Activated naive CD8-positive, alpha-beta T cell treated with anti-CD3 and anti-CD28 coated beads, Interleukin-2, amount 10 ng/mL, durations not matched to agents 7 days and 5 days (primary cell): ENCODE data around the gene SMG6. TPM values are rescaled to one million over a fixed set of nuclear protein-coding genes. Genes with fewer than 3 reads are reported as not detected.

ENCODE experiments used
- ATAC-seq: fragments of 150-1000 bp; cut with Tn5 transposase; one replicate; pipeline ENCODE4 v1.10.0; 2021; ENCODE audit warnings: low read depth, moderate library complexity
- POLR2A ChIA-PET: fragments of 350-600 bp; sonication (Branson Sonifier 250); formaldehyde crosslinking; loops from one replicate; lab custom pipeline; 2021; ENCODE audit warnings: antibody characterized with exemption; lab: Charles Lee
- DNase-seq: peaks from one replicate; pipeline ENCODE4 v3.0.0; 2021
- H3K27ac Mint-ChIP-seq: one replicate; pipeline ENCODE4 v1.8.0; 2022; ENCODE audit warnings: mild to moderate bottlenecking, mixed read lengths
- H3K27me3 Mint-ChIP-seq: one replicate; pipeline ENCODE4 v1.8.0; 2022; ENCODE audit warnings: mild to moderate bottlenecking, moderate library complexity, mixed read lengths
- H3K36me3 Mint-ChIP-seq: one replicate; pipeline ENCODE4 v1.8.0; 2021; ENCODE audit warnings: mild to moderate bottlenecking, mixed read lengths
- H3K4me1 Mint-ChIP-seq: one replicate; pipeline ENCODE4 v1.8.0; 2021; ENCODE audit warnings: mixed read lengths
- H3K4me3 Mint-ChIP-seq: one replicate; pipeline ENCODE4 v1.8.0; 2022; ENCODE audit warnings: mild to moderate bottlenecking, moderate library complexity, mixed read lengths
- H3K9me3 Mint-ChIP-seq: one replicate; pipeline ENCODE4 v1.8.0; 2021; ENCODE audit warnings: mixed read lengths
- total RNA-seq, 2 experiments: library from RNA; stranded (reverse); gene quantifications; one replicate each; pipeline ENCODE4 v1.2.3, GENCODE V29; 2021

Gene SMG6
- total RNA-seq, 2 experiments from 2014 or later: 48.5 to 58.3 TPM

DNA sequence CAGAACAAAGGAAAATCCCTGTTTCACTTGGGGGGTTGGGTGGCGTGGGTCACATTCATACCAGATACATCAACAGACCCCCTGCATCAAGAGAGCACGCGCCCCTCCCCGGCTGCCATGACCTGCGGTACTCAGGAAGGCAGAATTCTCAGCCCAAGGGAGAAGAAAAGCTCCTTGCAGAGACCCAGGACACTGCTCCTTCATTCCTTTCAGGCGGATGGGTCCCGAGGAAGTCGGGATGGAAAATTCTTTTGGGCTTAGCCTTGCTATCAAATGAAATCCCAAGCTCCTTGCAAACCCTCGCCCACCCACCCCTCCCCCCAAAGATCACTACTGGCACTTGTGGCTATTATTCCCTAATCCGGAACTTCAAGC is 208.1 kb downstream of the SMG6 start:
- Mint-ChIP-seq H3K4me3 (no peak overlapping the region), H3K27me3 (no peaks in the 10 kb centered on the region), H3K4me1 (peaks cover 30% of the 10 kb centered on the region), H3K27ac (no peak overlapping the region), H3K36me3 (peaks cover 30% of the 10 kb centered on the region), H3K9me3 (no peaks in the 10 kb centered on the region)
- ATAC-seq: no peak
- no peak for DNase-seq
- POLR2A ChIA-PET: no interaction called here

DNA sequence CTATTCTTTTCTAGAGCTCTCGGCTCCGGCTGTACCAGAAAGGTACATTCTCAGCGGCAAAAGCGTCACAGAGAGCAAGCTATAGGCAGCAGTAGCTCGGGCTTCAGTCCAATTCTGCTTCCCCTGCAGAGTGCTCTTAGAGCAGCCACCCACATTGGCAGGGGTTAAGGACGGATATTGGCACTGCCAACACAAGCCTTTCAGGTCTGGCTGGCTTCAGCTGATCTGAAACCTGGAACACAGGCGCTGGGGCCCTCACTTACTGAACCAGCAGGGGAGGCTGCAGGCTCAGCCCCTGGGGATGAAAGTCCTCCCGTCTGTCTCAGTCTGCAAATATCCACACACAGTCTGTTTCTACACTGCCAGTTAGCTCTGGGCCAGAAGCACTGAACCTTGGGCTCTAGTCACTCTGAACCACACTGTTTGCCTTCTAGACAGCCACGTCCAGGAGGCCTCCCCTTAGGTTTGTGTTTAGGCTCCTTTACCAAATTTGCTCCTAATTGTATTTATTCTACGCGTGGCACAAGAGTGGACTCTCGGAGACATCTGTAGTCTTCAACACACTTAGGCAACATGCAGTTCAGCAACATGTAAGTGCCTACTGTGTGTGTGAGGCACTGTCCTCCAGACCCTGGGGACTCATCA is 208.6 kb downstream of the SMG6 start:
- Mint-ChIP-seq H3K4me1 (peaks cover 34% of the 10 kb centered on the region), H3K4me3 (no peak overlapping the region), H3K27me3 (no peaks in the 10 kb centered on the region), H3K27ac (no peak overlapping the region), H3K36me3 (peaks cover 30% of the 10 kb centered on the region), H3K9me3 (no peaks in the 10 kb centered on the region)
- ATAC-seq: no peak
- POLR2A ChIA-PET: interaction anchor here (0.6 kb wide), 1 partner anchor 209 kb away, joined by 3 read pairs; the partner anchor contains the start of genes SMG6 and SRR
- DNase-seq: no peak

DNA sequence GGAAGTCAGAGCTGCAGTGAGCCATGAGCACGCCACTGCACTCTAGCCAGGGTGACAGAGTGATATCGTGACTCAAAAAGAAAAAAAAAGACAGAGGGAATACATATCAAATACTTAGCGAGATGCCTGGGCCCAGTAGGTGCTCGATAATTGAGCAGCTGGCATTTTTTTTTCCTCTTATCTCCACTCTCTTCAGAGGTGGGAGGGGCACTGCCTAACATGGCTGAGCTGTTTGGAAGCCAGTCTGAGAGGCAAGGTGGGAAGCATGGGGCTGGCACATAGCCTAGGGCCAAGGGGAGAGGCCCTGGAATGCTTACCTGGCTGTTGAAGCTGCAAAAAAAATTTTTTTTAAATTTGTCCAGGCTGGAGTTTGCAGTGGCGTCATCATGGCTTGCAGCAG is 210.2 kb downstream of the SMG6 start:
- Mint-ChIP-seq H3K27me3 (no peaks in the 10 kb centered on the region), H3K36me3 (peaks cover 26% of the 10 kb centered on the region), H3K9me3 (no peaks in the 10 kb centered on the region), H3K4me3 (no peak overlapping the region), H3K27ac (peak overlapping the region; percentile 72), H3K4me1 (peaks cover 47% of the 10 kb centered on the region)
- no peak for DNase-seq
- POLR2A ChIA-PET: interaction anchor here (0.6 to 0.9 kb wide), 3 partner anchors 24 to 57 kb away, joined by 3 to 4 read pairs (median 3); no protein-coding TSS in a partner anchor
- ATAC-seq: no peak

GRCh38 chr17:2092253-2092652 is 211.3 kb downstream of the SMG6 start:
- peaks cover 19% of the 10 kb centered on the region for H3K36me3 Mint-ChIP-seq

DNA sequence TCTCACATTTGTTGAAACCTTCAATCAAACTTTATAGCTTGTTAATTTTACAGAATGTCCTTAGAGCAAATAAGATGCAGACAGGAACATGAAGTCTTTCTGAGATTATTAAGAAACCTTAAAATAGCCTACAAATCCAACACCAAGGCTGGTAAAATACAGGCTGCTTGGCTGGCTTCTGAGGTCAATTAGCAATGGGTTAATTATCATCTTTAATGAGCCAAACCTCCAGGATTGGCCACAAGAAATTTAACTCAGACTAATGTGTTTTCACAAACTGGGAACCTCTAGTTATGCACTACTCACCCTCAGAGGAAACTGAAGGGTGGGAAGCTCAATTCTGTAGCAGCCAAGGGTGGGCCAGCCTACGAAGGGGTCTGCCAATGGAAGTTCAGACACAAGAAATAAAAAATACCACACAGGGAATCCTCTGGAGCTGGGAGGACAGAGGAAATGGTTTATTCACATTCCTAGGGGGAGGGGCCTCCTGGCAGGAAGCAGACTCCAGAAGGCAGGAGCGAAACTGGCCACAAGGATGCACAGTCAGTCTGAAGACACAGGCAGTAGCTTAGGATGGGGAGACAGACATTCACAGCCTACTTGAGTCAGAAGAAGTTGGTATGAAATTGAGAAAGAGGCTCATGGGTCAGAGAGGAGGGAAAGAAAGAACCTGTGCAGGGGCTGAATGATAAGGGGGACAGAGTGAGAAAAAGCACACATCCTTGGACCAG is 212.6 kb downstream of the SMG6 start:
- POLR2A ChIA-PET: interaction anchor here (0.7 to 1.4 kb wide), 6 partner anchors 10 to 181 kb away, joined by 3 to 7 read pairs (median 3); no protein-coding TSS in a partner anchor
- H3K4me3 Mint-ChIP-seq: peak overlapping the region; percentile 90

More at GRCh38 chr17:2092253-2092652, 211.3 kb downstream of the SMG6 start:
- H3K9me3 Mint-ChIP-seq: no peaks in the 10 kb centered on the region
- ATAC-seq (no peak), DNase-seq (no peak)
- H3K27me3 Mint-ChIP-seq: no peaks in the 10 kb centered on the region
- no peak overlapping the region for H3K4me3 Mint-ChIP-seq
- POLR2A ChIA-PET: interaction anchor here (0.9 kb wide), 1 partner anchor 47 kb away, joined by 3 read pairs; no protein-coding TSS in a partner anchor
- peak overlapping the region; percentile 60 for H3K27ac Mint-ChIP-seq
- H3K4me1 Mint-ChIP-seq: peaks cover 45% of the 10 kb centered on the region

DNA sequence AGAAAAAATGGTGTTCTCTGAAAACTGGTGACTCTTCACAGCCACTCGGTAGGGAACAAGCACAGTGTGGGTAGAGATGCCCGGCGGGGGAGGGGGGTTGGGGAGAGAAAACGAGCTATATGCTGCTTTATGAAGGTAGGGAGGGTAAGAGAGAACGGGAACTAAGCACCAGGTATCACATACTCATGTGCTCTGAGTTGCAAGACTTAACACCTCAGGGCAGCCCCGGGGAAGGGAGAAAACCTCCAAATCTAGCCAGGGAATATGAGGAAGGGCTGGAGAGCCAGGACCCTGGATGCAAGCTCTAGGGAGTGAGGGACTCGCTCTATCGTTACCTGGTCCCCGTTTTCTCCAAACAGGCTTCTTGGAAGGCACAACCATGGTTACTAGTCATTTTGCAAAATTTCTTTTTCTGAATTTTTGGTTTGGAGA is 213.4 kb downstream of the SMG6 start:
- peak overlapping the region; percentile 97 for H3K27ac Mint-ChIP-seq
- ATAC-seq: peak; percentile 2
- peak overlapping the region; percentile 90 for H3K4me3 Mint-ChIP-seq
- H3K36me3 Mint-ChIP-seq: peaks cover 24% of the 10 kb centered on the region
- DNase-seq: no peak
- peaks cover 62% of the 10 kb centered on the region for H3K4me1 Mint-ChIP-seq
- no peaks in the 10 kb centered on the region for H3K9me3 Mint-ChIP-seq
- no peaks in the 10 kb centered on the region for H3K27me3 Mint-ChIP-seq
- POLR2A ChIA-PET: interaction anchor here (0.7 to 1.9 kb wide), 12 partner anchors 11 to 510 kb away, joined by 3 to 7 read pairs (median 3); no protein-coding TSS in a partner anchor

More for the DNA sequence above, 212.6 kb downstream of the SMG6 start:
- Mint-ChIP-seq H3K27me3 (no peaks in the 10 kb centered on the region), H3K4me1 (peaks cover 57% of the 10 kb centered on the region), H3K36me3 (peaks cover 19% of the 10 kb centered on the region), H3K27ac (peak overlapping the region; percentile 97), H3K9me3 (no peaks in the 10 kb centered on the region)
- ATAC-seq (no peak), DNase-seq (no peak)

DNA sequence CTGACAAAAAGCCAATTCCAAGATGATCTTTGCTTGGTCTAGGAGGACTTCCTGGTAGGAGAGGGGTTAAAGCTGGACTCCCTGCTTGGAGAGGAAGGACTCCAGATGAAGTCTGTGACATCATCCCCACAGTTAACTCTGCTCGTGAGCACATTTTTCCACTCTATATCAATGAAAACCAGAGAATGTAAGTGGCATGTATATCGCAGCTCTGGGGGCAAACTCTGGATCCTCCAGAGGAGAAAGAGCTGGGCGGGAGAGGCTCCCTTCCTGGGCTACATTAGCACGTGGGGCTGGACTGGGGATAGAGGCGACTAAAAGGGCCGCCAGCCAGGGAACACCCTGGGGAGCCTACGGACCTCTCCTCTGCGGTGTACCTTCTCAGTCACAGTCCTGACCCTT is 214.6 kb downstream of the SMG6 start:
- H3K36me3 Mint-ChIP-seq: peaks cover 31% of the 10 kb centered on the region
- no peaks in the 10 kb centered on the region for H3K27me3 Mint-ChIP-seq
- peak overlapping the region; percentile 97 for H3K27ac Mint-ChIP-seq
- peak overlapping the region; percentile 90 for H3K4me3 Mint-ChIP-seq
- H3K4me1 Mint-ChIP-seq: peaks cover 71% of the 10 kb centered on the region
- peak; percentile 18 for ATAC-seq
- no peak for DNase-seq
- POLR2A ChIA-PET: interaction anchor here (0.6 to 1.9 kb wide), 13 partner anchors 13 to 373 kb away, joined by 3 to 6 read pairs (median 3); partner anchors contain the start of gene TSR1
- H3K9me3 Mint-ChIP-seq: no peaks in the 10 kb centered on the region

- peaks cover 74% of the 10 kb centered on the region for H3K4me1 Mint-ChIP-seq
- POLR2A ChIA-PET: interaction anchor here (0.6 to 3.4 kb wide), 4 partner anchors 14 to 157 kb away, joined by 3 to 10 read pairs (median 5); partner anchors contain the start of gene HIC1
- H3K27ac Mint-ChIP-seq: peak overlapping the region; percentile 74
- no peaks in the 10 kb centered on the region for H3K27me3 Mint-ChIP-seq
- DNase-seq (no peak), ATAC-seq (peak; percentile 40)
- H3K4me3 Mint-ChIP-seq: peak overlapping the region; percentile 74
- H3K36me3 Mint-ChIP-seq: peaks cover 28% of the 10 kb centered on the region
- no peaks in the 10 kb centered on the region for H3K9me3 Mint-ChIP-seq
Observed at GRCh38 chr17:2087597-2088211, 215.9 kb downstream of the SMG6 start.

DNA sequence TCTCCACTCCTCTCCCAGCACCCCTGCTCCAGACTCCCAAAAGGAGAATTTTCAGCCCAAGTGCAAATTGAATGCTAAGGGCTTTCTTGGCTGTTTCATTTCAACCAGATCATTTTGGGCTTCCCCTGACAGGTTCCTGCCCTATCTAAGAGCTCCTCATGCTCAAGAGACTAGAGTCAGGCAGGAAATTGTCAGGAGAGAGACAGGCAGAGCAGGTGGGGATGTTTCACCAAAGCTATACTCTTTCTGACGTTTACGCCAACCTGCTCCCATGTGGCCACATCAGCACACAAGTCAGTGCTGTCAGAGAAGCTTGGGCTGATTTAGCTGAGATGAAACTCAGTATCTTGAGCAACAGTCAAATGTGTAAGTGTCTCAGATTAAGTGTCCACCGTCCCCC is 217.3 kb downstream of the SMG6 start:
- Mint-ChIP-seq H3K27me3 (no peaks in the 10 kb centered on the region), H3K36me3 (peaks cover 30% of the 10 kb centered on the region), H3K9me3 (no peaks in the 10 kb centered on the region), H3K4me3 (no peak overlapping the region), H3K4me1 (peaks cover 78% of the 10 kb centered on the region), H3K27ac (no peak overlapping the region)
- DNase-seq (no peak), ATAC-seq (no peak)
- POLR2A ChIA-PET: interaction anchor here (1.5 to 3.4 kb wide), 3 partner anchors 9 to 31 kb away, joined by 3 to 10 read pairs (median 7); partner anchors contain the start of gene HIC1

GRCh38 chr17:2085648-2085949 is 218.0 kb downstream of the SMG6 start:
- Mint-ChIP-seq H3K4me3 (peak overlapping the region; percentile 5), H3K27ac (peak overlapping the region; percentile 32), H3K4me1 (peaks cover 77% of the 10 kb centered on the region), H3K27me3 (no peaks in the 10 kb centered on the region), H3K9me3 (no peaks in the 10 kb centered on the region), H3K36me3 (peaks cover 35% of the 10 kb centered on the region)
- POLR2A ChIA-PET: interaction anchor here (0.6 to 3.4 kb wide), 3 partner anchors 9 to 792 kb away, joined by 3 to 10 read pairs (median 4); partner anchors contain the start of gene HIC1
- ATAC-seq: no peak
- no peak for DNase-seq

GRCh38 chr17:2084766-2085647 is 218.6 kb downstream of the SMG6 start:
- Mint-ChIP-seq H3K27ac (peak overlapping the region; percentile 47), H3K36me3 (peaks cover 36% of the 10 kb centered on the region), H3K4me1 (peaks cover 73% of the 10 kb centered on the region), H3K27me3 (no peaks in the 10 kb centered on the region), H3K4me3 (no peak overlapping the region), H3K9me3 (no peaks in the 10 kb centered on the region)
- no peak for DNase-seq
- POLR2A ChIA-PET: interaction anchor here (0.6 to 3.8 kb wide), 4 partner anchors 8 to 791 kb away, joined by 3 to 12 read pairs (median 7); partner anchors contain the start of gene HIC1
- no peak for ATAC-seq
